ENCODE data around the gene EFCC1.
A peak's percentile ranks its signal among the peaks of the same experiment; 100 is the strongest.

Gene EFCC1

DNA sequence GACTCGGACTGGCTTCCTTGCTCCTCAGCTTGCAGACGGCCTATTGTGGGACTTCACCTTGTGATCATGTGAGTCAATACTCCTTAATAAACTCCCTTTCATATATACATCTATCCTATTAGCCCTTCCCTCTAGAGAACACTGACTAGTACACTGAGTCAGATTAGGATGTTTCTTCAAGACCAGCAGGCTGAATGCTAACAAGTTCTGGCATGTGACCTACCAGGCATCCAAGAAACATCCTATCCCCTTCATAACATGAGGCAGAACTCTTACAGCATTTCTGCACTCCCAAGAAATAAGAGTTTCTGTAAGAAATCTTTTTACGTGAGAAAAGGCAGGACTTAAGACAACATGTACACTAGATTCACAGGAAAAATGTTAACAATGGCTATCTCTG lies 16.5 kb upstream of the EFCC1 start:
- TF ChIP-seq, protein P1, sequence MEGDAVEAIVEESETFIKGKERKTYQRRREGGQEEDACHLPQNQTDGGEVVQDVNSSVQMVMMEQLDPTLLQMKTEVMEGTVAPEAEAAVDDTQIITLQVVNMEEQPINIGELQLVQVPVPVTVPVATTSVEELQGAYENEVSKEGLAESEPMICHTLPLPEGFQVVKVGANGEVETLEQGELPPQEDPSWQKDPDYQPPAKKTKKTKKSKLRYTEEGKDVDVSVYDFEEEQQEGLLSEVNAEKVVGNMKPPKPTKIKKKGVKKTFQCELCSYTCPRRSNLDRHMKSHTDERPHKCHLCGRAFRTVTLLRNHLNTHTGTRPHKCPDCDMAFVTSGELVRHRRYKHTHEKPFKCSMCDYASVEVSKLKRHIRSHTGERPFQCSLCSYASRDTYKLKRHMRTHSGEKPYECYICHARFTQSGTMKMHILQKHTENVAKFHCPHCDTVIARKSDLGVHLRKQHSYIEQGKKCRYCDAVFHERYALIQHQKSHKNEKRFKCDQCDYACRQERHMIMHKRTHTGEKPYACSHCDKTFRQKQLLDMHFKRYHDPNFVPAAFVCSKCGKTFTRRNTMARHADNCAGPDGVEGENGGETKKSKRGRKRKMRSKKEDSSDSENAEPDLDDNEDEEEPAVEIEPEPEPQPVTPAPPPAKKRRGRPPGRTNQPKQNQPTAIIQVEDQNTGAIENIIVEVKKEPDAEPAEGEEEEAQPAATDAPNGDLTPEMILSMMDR (conservative IDR thresholded peaks at IDR 0.05; ENCODE audit: low read depth) = no peak
- ChIA-PET CTCF (interaction anchor here (1.9 kb wide), 1 partner anchor 14 kb away, joined by 8 read pairs; no protein-coding TSS in a partner anchor), POLR2A (ENCODE audit: low non-redundant PET) (no interaction called here)
- H3K27ac ChIP-seq = peak overlapping the region; percentile 62
- DNase-seq (ENCODE audit: low spot score) = peak; percentile 87

DNA sequence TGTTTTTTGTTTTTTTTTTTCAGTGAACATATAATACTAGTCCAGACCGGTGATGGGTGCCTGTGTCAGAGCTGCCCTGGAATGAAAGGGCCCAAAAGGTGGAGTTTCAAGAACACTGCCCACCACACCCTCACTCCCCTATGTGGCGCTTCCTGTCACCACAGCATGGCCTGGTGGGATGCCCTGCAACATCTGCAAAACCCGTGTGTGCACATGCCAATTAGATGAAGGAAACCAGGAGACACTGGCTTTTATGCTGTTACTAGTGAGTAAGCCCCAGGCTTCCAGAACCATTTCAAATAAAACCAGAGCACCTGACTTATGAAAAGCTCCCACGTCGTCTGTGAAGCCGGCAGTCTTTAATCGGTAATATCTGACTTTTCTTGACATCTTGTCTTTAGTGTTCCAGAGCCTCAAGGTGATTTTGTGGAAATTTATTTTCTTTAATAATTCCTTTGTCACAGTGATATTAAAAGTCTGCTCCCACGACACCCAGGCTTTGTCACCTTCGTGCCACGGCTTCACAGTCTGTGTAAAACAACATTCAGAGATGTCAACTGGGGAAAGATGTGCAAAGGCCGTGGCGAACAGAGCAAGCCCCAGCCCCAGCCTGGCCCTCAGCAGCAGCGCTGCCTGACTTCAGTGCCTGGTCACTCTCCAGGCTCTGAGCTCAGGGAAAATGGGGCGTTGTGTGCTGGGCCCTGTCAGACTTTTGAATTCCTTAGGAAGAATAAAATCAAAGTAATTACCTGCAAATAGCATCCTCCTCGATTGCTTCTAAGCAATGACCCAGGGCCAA lies 13.6 kb upstream of the EFCC1 start:
- ChIA-PET POLR2A (ENCODE audit: low non-redundant PET) (no interaction called here), CTCF (no interaction called here)
- H3K27ac ChIP-seq = no peak overlapping the region
- no peak for DNase-seq (ENCODE audit: low spot score)
- TF ChIP-seq, protein P1 (conservative IDR thresholded peaks at IDR 0.05; ENCODE audit: low read depth) = no peak

DNA sequence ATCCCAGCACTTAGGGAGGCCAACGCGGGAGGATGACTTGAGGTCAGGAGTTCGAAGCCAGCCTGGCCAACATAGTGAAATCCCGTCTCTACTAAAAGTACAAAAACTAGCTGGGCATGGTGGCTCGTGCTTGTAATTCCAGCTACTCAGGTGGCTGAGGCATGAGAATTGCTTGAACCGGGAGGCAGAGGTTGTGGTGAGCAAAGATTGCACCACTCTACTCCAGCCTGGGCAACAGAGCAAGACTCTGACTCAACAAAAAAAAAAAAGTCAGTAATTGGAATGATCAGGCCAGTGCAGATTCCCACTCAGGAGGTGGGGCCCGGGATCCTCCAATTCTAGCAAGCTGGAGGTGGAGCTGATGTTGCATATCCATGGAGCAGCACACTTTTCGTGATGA lies 12.8 kb upstream of the EFCC1 start:
- TF ChIP-seq, protein P1 (conservative IDR thresholded peaks at IDR 0.05; ENCODE audit: low read depth) = no peak
- POLR2A ChIA-PET (ENCODE audit: low non-redundant PET) = no interaction called here
- CTCF ChIA-PET = interaction anchor here (0.6 kb wide), 1 partner anchor 17 kb away, joined by 6 read pairs; no protein-coding TSS in a partner anchor
- no peak for DNase-seq (ENCODE audit: low spot score)
- no peak overlapping the region for H3K27ac ChIP-seq

DNA sequence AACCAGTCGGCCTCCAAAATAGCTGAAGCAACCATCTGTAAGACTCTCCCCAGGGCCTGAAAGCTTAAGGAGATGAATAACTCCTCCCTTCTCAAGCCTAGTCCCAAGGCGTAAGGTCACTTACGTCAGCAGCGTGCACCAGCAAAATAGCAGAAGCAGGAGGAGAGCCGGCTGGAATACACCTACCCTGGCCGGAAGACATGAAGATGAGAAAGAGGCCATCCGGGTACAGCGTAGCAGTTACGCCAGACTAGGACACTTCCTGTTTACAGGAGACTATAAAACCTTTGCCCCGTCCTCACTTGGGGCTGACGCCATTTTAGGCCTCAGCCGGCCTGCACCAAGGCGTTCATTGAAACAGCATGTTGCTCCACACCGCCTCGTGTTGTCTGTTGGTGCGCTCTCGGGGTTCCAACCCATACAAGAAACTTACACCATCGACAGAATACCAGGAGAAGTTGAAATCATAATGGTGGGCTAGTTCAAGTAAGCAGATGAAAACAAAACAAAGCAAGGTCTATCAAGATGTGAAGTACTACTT lies 9.7 kb upstream of the EFCC1 start:
- POLR2A ChIA-PET (ENCODE audit: low non-redundant PET) = no interaction called here
- CTCF ChIA-PET = interaction anchor here (0.6 to 1.0 kb wide), 2 partner anchors 21 to 163 kb away, joined by 5 read pairs; no protein-coding TSS in a partner anchor
- no peak for DNase-seq (ENCODE audit: low spot score)
- TF ChIP-seq, protein P1 (conservative IDR thresholded peaks at IDR 0.05; ENCODE audit: low read depth) = no peak
- H3K27ac ChIP-seq = no peak overlapping the region

DNA sequence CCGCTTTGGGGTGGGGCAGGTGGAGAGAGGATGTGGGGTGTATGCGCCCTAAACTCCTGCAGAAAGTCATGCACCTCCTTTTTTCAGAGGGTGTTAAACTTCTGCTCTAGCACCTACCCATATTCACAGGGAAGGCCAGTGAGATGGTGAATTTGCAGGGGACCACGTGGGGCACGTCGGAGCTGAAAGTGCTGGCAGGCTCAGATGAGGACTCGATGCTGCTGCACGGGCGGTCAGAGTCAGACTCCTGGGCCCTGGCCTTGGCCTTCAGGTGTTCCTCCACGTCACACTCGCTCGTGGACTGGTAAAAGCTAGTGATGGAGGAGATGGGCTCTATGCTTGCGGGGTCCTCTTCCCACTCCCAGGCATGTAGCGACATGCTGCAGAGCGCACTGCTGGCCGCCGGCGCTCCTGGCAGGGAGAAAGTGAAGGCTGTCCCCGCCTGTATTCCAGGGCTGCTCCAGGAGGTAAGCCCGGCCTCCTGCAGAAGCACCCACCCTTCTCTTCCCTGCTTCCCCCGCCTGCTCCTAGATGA lies 8.1 kb upstream of the EFCC1 start:
- POLR2A ChIA-PET (ENCODE audit: low non-redundant PET) = no interaction called here
- CTCF ChIA-PET = interaction anchor here (0.7 to 2.9 kb wide), 3 partner anchors 10 to 881 kb away, joined by 3 to 15 read pairs (median 14); no protein-coding TSS in a partner anchor
- no peak overlapping the region for H3K27ac ChIP-seq
- DNase-seq (ENCODE audit: low spot score) = no peak
- TF ChIP-seq, protein P1 (conservative IDR thresholded peaks at IDR 0.05; ENCODE audit: low read depth) = no peak

DNA sequence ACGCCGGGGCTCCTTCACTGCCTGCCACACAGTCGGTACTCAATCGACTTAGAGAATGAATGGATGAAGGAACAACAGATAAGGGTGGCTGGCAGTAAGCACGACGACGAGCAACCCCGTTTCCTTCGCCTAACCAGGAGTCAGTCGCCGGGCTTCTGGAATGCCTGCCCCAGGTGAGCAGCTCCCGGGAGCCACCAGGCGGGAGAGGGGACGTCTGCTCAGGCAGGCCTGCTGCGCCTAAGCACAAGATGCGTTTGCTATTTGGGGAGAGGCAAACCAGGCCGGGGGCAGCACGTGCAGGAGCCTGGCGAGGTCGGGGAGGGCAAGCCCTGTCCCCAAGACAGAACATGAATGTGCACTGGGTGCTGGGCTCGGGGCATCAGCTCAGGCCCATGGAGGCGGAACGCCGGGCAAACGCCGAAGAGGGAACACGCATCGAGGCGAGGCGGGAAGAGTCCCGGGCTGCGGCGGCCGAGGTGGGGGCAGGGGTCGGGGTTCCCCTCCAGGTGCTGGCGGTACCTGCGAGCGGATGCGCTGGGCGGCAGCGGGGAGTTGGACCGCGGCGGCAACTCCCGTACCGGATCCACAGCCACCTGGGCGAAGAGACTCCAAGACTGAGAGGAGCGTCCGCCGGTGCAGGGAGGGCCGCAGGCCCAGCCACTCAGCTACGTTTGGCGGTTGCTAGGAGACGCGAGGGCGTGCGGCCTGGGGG lies 7.5 kb upstream of the EFCC1 start, which contains the start of gene CFAP92:
CFAP92 (minus strand) TSS at position 616 of the 712 bp plus-strand sequence. CDS start 772 bp downstream, outside the sequence.
- DNase-seq (ENCODE audit: low spot score) = peak; percentile 90
- TF ChIP-seq, protein P1 (conservative IDR thresholded peaks at IDR 0.05; ENCODE audit: low read depth) = no peak
- ChIA-PET POLR2A (ENCODE audit: low non-redundant PET) (interaction anchor here (0.8 kb wide), 1 partner anchor 18 kb away, joined by 3 read pairs; no protein-coding TSS in a partner anchor), CTCF (interaction anchor here (0.7 to 2.9 kb wide), 4 partner anchors 9 to 881 kb away, joined by 3 to 15 read pairs (median 8); no protein-coding TSS in a partner anchor)
- no peak within 1 kb of the TSS for H3K27ac ChIP-seq
